Activated CD8-positive, alpha-beta memory T cell treated with anti-CD3 and anti-CD28 coated beads for 48 hours (primary cell): ENCODE results near the gene ACTL8.
"Not testable (repeated sequence)": the region's sequence is repeated elsewhere in the genome, so short reads cannot be mapped to it uniquely, and the experiment has no call there.

ENCODE experiments used
- DNase-seq, 3 experiments: peaks; one replicate each; pipeline ENCODE4 v3.0.0-alpha.2; 2020; ENCODE audit warnings: low read depth in 2 of 3, low spot score in 2 of 3

The ACTL8 gene

GRCh38 chr1:17734609-17735008 lies 20.5 kb upstream of the ACTL8 start:
- DNase-seq, result no peak

- DNase-seq, result no peak
Measured at GRCh38 chr1:17735348-17735747, 19.8 kb upstream of the ACTL8 start.

GRCh38 chr1:17735793-17736192 lies 19.3 kb upstream of the ACTL8 start:
- no peak for DNase-seq

GRCh38 chr1:17736625-17737024 lies 18.5 kb upstream of the ACTL8 start:
- DNase-seq, result no peak

- no peak for DNase-seq
Measured at GRCh38 chr1:17739050-17739449, 16.1 kb upstream of the ACTL8 start.

GRCh38 chr1:17741052-17741451 lies 14.1 kb upstream of the ACTL8 start:
- DNase-seq, result no peak

- DNase-seq, result no peak
Measured at GRCh38 chr1:17742583-17742982, 12.6 kb upstream of the ACTL8 start.

GRCh38 chr1:17743008-17743647 lies 12.0 kb upstream of the ACTL8 start:
- DNase-seq, result no peak

GRCh38 chr1:17743925-17744324 lies 11.2 kb upstream of the ACTL8 start:
- DNase-seq, result no peak

- DNase-seq, result no peak
Measured at GRCh38 chr1:17744666-17745478, 10.3 kb upstream of the ACTL8 start.

GRCh38 chr1:17745479-17745955 lies 9.6 kb upstream of the ACTL8 start:
- DNase-seq, result no peak

GRCh38 chr1:17746281-17746680 lies 8.9 kb upstream of the ACTL8 start:
- not testable (repeated sequence) for DNase-seq

- DNase-seq, result no peak
Measured at GRCh38 chr1:17746920-17747319, 8.2 kb upstream of the ACTL8 start.

GRCh38 chr1:17750333-17750732 lies 4.8 kb upstream of the ACTL8 start:
- DNase-seq, result no peak

GRCh38 chr1:17752356-17752755 lies 2.8 kb upstream of the ACTL8 start:
- no peak for DNase-seq

GRCh38 chr1:17757426-17757825 lies 2.3 kb downstream of the ACTL8 start:
- DNase-seq, result no peak

- no peak for DNase-seq
Measured at GRCh38 chr1:17759114-17759513, 4.0 kb downstream of the ACTL8 start.

GRCh38 chr1:17762313-17762712 lies 7.2 kb downstream of the ACTL8 start:
- no peak for DNase-seq

GRCh38 chr1:17763417-17763816 lies 8.3 kb downstream of the ACTL8 start:
- no peak for DNase-seq

- DNase-seq, result no peak
Measured at GRCh38 chr1:17763995-17764394, 8.9 kb downstream of the ACTL8 start.

GRCh38 chr1:17764591-17764990 lies 9.5 kb downstream of the ACTL8 start:
- no peak for DNase-seq
